NCI-H2081 (cell line): ENCODE results near the gene GIMD1.

ENCODE experiments used
- DNase-seq, 2 experiments: peaks; one replicate each; lab custom pipeline; 2025; lab: John Stamatoyannopoulos, UW

Gene GIMD1

GRCh38 chr4:106315476-106315967, 53.1 kb downstream of the GIMD1 start:
- peak in 1 of 2 experiments; percentile 46 for DNase-seq

GRCh38 chr4:106314960-106315359, 53.6 kb downstream of the GIMD1 start:
- no peak for DNase-seq

- no peak for DNase-seq
These were observed 55.5 kb downstream of the GIMD1 start for GRCh38 chr4:106312997-106313522.

GRCh38 chr4:106312377-106312776, 56.2 kb downstream of the GIMD1 start:
- no peak for DNase-seq
